ENCODE measurements around the gene UCN3.

- TF ChIP-seq CTCF (IDR thresholded peaks at IDR 0.05), result no peak
- no peak for TF ChIP-seq EP300 (IDR thresholded peaks at IDR 0.05)
- TF ChIP-seq POLR2AphosphoS5 (IDR thresholded peaks at IDR 0.05), result no peak
- TF ChIP-seq POLR2A (IDR thresholded peaks at IDR 0.05), result no peak
Observed at GRCh38 chr10:5346881-5347280, 17.9 kb upstream of the UCN3 start.

All from sigmoid colon (tissue), 4 donors.